ENCODE data around the gene TTC13. TPM values are rescaled to one million over a fixed set of nuclear protein-coding genes. Genes with fewer than 3 reads are reported as not detected.

Gene TTC13
- total RNA-seq, 1 experiment from 2014 or later, result 4.4 TPM

GRCh38 chr1:230950404-230950803 is 28.3 kb downstream of the TTC13 start:
- no peak for ATAC-seq
- no peak overlapping the region for H3K4me3 Mint-ChIP-seq
- ChIA-PET POLR2A (no interaction called here), CTCF (no interaction called here)
- H3K27me3 Mint-ChIP-seq (ENCODE audit: low read depth), result no peaks in the 10 kb centered on the region
- no peaks in the 10 kb centered on the region for H3K4me1 Mint-ChIP-seq
- no peak overlapping the region for H3K27ac Mint-ChIP-seq
- no peaks in the 10 kb centered on the region for H3K9me3 Mint-ChIP-seq
- no peak for TF ChIP-seq EMX1 (CRISPR knock-in tag; IDR thresholded peaks at IDR 0.05)
- TF ChIP-seq, protein P1, sequence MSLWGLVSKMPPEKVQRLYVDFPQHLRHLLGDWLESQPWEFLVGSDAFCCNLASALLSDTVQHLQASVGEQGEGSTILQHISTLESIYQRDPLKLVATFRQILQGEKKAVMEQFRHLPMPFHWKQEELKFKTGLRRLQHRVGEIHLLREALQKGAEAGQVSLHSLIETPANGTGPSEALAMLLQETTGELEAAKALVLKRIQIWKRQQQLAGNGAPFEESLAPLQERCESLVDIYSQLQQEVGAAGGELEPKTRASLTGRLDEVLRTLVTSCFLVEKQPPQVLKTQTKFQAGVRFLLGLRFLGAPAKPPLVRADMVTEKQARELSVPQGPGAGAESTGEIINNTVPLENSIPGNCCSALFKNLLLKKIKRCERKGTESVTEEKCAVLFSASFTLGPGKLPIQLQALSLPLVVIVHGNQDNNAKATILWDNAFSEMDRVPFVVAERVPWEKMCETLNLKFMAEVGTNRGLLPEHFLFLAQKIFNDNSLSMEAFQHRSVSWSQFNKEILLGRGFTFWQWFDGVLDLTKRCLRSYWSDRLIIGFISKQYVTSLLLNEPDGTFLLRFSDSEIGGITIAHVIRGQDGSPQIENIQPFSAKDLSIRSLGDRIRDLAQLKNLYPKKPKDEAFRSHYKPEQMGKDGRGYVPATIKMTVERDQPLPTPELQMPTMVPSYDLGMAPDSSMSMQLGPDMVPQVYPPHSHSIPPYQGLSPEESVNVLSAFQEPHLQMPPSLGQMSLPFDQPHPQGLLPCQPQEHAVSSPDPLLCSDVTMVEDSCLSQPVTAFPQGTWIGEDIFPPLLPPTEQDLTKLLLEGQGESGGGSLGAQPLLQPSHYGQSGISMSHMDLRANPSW (CRISPR knock-in tag; conservative IDR thresholded peaks at IDR 0.05; ENCODE audit: low read depth), result no peak
- no peak for TF ChIP-seq RORB (CRISPR knock-in tag; IDR thresholded peaks at IDR 0.05)
- H3K36me3 Mint-ChIP-seq, result no peaks in the 10 kb centered on the region
- DNase-seq (ENCODE audit: low spot score), result no peak

DNA sequence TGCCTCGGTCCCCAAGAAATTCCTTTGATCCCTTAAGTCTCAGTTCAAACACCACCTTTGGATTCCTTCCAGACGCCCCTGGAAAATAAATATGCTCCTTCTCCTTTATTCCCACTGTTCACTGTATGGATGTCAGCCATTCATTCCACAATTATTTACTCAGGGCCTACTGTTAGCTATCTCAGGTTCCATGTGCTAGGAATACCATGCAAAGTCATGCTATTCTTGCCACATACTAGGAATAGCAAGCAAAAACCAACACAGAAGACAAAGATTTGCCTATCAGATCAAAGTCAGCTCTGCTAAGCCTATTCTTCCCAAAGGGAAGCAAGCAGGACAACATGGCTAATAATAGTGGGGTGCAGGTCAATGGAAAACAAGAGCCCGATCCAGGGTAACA is 29.8 kb downstream of the TTC13 start:
- no peaks in the 10 kb centered on the region for H3K36me3 Mint-ChIP-seq
- TF ChIP-seq, protein P2, sequence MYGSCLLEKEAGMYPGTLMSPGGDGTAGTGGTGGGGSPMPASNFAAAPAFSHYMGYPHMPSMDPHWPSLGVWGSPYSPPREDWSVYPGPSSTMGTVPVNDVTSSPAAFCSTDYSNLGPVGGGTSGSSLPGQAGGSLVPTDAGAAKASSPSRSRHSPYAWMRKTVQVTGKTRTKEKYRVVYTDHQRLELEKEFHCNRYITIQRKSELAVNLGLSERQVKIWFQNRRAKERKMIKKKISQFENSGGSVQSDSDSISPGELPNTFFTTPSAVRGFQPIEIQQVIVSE (CRISPR knock-in tag; IDR thresholded peaks at IDR 0.05; ENCODE audit: borderline replicate concordance), result no peak
- TF ChIP-seq, protein P3, sequence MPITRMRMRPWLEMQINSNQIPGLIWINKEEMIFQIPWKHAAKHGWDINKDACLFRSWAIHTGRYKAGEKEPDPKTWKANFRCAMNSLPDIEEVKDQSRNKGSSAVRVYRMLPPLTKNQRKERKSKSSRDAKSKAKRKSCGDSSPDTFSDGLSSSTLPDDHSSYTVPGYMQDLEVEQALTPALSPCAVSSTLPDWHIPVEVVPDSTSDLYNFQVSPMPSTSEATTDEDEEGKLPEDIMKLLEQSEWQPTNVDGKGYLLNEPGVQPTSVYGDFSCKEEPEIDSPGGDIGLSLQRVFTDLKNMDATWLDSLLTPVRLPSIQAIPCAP (CRISPR knock-in tag; IDR thresholded peaks at IDR 0.05), result no peak
- peak; percentile 70; the same call in 1 of the 2 replicates for TF ChIP-seq GABPB1 (CRISPR knock-in tag; IDR thresholded peaks at IDR 0.05)
- no peaks in the 10 kb centered on the region for H3K27me3 Mint-ChIP-seq (ENCODE audit: low read depth)
- no peaks in the 10 kb centered on the region for H3K9me3 Mint-ChIP-seq
- POLR2A ChIA-PET, result interaction anchor here (0.6 kb wide), 1 partner anchor 71 kb away, joined by 3 read pairs; no protein-coding TSS in a partner anchor
- DNase-seq (ENCODE audit: low spot score), result no peak
- CTCF ChIA-PET, result interaction anchor here (0.6 kb wide), 1 partner anchor 30 kb away, joined by 3 read pairs; the partner anchor contains the start of gene TTC13
- no peak for ATAC-seq
- no peak overlapping the region for H3K4me3 Mint-ChIP-seq
- H3K4me1 Mint-ChIP-seq, result no peaks in the 10 kb centered on the region
- no peak overlapping the region for H3K27ac Mint-ChIP-seq

DNA sequence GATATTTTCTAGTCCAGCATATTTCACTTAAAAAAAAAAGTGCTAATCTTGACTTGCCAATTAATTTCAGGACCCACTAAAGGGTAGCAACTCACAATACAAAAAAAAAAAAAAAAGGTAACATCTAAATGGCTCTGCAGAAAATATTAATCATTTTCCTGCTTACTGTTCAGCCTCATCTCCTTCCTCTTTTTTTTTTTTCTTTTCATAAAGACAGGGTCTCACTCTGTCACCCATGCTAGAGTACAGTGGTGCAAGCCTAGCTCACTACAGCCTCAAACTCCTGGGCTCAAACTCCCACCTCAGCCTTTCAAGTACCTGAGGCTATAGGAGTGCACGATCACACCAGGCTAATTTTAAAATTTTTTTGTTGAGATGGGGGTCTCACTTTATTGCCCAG is 30.4 kb downstream of the TTC13 start:
- TF ChIP-seq NR2C2 (CRISPR knock-in tag; IDR thresholded peaks at IDR 0.05), result no peak
- no peak for TF ChIP-seq ZNF121 (CRISPR knock-in tag; IDR thresholded peaks at IDR 0.05)
- TF ChIP-seq, protein P4, sequence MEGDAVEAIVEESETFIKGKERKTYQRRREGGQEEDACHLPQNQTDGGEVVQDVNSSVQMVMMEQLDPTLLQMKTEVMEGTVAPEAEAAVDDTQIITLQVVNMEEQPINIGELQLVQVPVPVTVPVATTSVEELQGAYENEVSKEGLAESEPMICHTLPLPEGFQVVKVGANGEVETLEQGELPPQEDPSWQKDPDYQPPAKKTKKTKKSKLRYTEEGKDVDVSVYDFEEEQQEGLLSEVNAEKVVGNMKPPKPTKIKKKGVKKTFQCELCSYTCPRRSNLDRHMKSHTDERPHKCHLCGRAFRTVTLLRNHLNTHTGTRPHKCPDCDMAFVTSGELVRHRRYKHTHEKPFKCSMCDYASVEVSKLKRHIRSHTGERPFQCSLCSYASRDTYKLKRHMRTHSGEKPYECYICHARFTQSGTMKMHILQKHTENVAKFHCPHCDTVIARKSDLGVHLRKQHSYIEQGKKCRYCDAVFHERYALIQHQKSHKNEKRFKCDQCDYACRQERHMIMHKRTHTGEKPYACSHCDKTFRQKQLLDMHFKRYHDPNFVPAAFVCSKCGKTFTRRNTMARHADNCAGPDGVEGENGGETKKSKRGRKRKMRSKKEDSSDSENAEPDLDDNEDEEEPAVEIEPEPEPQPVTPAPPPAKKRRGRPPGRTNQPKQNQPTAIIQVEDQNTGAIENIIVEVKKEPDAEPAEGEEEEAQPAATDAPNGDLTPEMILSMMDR (IDR thresholded peaks at IDR 0.05), result no peak
- no peak for TF ChIP-seq ZNF512 (CRISPR knock-in tag; IDR thresholded peaks at IDR 0.05; ENCODE audit: borderline replicate concordance)
- no peak for TF ChIP-seq FOXP1 (CRISPR knock-in tag; IDR thresholded peaks at IDR 0.05; ENCODE audit: borderline replicate concordance)
- no peak overlapping the region for H3K27ac Mint-ChIP-seq
- ChIA-PET CTCF (no interaction called here), POLR2A (no interaction called here)
- no peaks in the 10 kb centered on the region for H3K9me3 Mint-ChIP-seq
- no peaks in the 10 kb centered on the region for H3K4me1 Mint-ChIP-seq
- H3K36me3 Mint-ChIP-seq, result no peaks in the 10 kb centered on the region
- ATAC-seq, result no peak
- DNase-seq (ENCODE audit: low spot score), result no peak
- no peaks in the 10 kb centered on the region for H3K27me3 Mint-ChIP-seq (ENCODE audit: low read depth)
- no peak overlapping the region for H3K4me3 Mint-ChIP-seq

GRCh38 chr1:230943048-230943593 is 35.5 kb downstream of the TTC13 start:
- POLR2A ChIA-PET, result interaction anchor here (1.0 kb wide), 1 partner anchor 14 kb away, joined by 3 read pairs; no protein-coding TSS in a partner anchor
- TF ChIP-seq CBFB (CRISPR knock-in tag; IDR thresholded peaks at IDR 0.05; ENCODE audit: low read depth), result no peak
- TF ChIP-seq HMGA2 (CRISPR knock-in tag; IDR thresholded peaks at IDR 0.05), result peak; percentile 93
- TF ChIP-seq GABPB1 (CRISPR knock-in tag; IDR thresholded peaks at IDR 0.05), result no peak
- CTCF ChIA-PET, result no interaction called here
- Mint-ChIP-seq H3K4me3 (no peak overlapping the region), H3K4me1 (no peaks in the 10 kb centered on the region), H3K27me3 (ENCODE audit: low read depth) (0 out of 2 replicates have a peak, but pooled peaks cover 3% of the 10 kb centered on the region), H3K9me3 (no peaks in the 10 kb centered on the region), H3K36me3 (no peaks in the 10 kb centered on the region), H3K27ac (no peak overlapping the region)
- ATAC-seq (no peak), DNase-seq (ENCODE audit: low spot score) (no peak)
